ENCODE results near the gene SPTSSB.

The SPTSSB gene, protein sequence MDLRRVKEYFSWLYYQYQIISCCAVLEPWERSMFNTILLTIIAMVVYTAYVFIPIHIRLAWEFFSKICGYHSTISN

DNA sequence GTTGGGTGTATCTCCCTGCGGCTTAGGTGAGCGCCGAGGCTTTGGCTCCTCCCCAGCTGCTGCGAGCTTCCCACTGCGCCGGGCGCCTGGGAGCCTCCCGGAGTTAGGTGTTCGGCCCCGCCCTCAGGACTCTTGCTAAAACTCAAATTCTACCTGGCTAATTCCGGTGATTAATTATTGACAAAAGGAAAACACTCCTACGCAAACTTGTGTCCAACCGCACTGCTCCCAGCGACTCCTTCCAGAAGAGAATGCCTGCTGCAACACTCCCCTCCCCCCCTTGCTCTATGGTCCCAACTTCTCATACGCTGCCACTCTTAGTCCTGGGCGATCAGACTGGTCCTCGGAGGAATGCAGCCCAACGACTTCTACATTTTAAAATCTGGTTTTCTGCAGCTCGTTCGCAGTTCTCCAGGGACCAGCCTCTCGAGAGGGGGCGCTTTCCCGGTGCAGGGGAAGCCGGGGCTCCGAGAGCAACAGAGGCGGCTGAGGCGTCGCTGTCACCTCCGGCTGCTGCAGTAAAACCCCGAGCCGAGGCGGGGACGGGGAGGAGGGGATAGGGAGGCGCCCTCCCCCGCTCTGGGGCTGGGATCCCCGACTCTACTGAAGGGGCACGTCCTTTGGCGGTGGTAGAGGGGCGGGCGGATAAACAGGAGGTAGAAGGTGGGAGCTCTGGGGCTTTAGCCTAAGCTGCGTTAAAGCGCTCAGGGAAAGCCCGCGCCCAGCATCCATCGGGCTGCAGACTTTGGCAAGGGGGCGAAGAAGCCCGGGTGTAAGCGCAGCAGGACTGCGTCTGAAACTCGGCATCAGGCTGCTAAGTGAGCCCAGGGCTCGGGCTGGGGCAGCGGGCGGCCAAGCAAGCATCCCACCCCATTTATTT is at the start of gene SPTSSB:
TSS of gene SPTSSB (minus strand) at position 77 of the 880 bp plus-strand sequence. CDS start 25,194 bp downstream, outside the sequence.
- peak; percentile 56 for DNase-seq

DNA sequence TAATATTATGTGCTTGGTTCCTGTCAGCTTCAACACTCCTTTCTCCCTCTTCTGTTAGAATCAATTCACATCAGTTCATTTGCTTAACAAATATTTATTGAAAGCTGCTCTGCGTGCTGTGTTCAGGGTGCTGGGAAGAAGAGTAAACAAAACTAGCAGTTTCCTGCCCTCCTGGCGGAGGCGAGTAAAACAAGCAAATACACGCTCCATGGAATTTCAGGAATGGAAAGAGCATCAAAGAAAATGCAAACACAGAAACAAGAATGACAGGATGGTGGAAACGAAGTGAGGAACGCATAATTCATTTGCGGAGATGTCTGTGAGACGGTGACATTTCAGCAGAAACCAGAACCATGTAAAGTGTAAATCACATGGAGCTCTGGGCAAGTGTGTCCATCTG is 49.4 kb upstream of the SPTSSB start:
- DNase-seq = no peak

DNA sequence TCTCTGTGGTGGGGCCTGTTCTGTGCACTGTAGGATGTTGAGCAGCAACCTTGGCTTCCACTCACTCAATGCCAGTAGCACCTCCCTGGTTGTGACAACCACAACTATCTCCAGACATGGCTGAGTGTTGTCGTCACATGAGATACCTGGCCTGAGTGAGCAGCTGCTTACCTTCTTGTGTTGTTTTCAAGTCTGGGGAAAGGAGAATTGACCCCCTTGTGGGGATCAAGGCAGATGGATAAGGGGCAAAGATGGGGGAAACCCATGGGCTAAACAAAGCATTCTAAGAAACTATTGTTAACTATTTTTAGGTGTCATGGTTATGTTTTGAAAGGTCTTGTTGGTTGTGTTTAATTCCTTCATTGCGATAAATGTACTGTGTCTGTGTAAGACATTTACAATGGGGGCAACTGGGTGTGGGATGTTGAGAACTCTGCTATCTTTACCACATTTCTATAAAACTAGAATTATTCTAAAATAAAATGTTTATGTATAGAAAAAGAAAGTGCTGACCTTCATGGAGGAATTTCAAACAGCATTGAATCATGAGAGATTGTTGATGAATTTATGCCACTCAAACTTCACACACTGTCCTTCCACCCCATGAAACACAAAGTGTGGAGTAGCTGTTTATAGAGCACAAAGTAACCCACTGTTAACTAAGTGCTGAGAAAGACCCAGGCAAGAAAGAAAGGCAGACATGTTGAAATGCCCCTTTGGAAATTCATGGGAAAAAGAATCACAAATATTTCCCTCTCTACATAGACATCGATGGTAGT is 48.4 kb upstream of the SPTSSB start:
- DNase-seq = no peak

DNA sequence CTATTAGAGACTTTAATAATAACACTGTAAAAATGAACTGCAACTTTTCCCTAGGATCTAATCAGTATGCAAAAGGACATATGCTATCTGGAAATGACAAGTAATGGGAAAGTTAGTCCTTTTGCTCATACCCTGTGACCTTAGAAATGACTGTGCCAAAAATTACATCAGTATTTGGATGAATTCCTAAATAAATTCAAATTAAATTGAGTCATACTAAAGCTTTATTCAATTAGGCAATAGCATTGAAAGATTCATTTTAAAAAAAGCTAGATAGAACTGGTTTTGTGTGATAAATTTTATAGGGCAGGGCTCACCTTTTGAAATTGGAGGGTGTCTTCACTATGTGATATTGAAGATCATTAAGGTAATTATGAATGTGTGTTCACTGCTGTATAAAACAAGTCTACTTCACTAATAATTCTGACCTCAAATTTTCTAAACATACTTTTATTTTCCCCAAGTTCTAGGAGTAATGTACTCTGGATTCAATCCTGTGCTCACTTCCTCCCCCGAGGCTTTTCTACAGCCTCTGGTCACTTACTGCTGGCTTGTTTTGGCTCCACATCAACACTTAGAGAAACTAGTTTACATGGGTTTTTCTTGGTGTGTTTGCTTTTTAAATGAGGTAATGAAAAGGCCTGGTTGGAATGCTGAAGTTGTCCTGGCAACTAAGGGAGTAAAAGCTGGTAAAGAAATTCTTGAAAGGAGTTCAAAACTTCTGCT is 44.4 kb upstream of the SPTSSB start:
- no peak for DNase-seq

DNA sequence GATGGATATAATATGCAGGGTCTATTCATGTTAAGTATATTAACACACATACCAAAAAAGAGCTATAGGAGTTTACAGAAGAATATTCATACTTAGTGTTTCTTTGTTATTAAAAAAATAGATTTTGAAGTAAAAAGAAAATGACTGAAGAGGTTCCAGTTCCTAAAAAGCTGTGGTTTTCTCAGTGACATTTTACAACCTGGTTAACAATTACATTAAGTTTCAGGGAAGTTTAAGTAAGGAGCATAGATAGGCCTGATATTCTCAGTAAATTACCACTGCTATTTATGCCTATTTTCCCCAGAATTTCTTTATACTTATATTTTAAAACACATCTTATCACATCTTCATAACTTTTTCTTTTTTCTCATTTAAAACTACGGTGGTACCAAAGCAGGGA is 43.6 kb upstream of the SPTSSB start:
- no peak for DNase-seq

DNA sequence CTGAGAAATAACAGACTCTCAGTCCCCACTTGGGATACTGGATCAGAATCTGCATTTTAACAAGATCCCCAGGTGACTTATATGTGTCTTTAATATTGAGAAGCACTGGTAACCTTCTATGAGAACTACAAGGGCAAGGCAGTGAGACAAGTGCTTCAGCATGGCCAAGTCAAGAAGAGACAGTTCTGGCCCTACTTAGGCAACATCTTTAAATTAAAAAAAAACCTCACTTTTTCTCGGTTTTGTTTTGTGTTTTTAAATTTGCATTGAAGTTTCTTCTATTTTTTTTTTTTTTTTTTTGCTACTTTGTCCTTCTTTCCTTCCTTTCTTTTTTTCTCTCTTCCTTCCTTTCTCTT is 42.5 kb upstream of the SPTSSB start:
- DNase-seq = no peak

DNA sequence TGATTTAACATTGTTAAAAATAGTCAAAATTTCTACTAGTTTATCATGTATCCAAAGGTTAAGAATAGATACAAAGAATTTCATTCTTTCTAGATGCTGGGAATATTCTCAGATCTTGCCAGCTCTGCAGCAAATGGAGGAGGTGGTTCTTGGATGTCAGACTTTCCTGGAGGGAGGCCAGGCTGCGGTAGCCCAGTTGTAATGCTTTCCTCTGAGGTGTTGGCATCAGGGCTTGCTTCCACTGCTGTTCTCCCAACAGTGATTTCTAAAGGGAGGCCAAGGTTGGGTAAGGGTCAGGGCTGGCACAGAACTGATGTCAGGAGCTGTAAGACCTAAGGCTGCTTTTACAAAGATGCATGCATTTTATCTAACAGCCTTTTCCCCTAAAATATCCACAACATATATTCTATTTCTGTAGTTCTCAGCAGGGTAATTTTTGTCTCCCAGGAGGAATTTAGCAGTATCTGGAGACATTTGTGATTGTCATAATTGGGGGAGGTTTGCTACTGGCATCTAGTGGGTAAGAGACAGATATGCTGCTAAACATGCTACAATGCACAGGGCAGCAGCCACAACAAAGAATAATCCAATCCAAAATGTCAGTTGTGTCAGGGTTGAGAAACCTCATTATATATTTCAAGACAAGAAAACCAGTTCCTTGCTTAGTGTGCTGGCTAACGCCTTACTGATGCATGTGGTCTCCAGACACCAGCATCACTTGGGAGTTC is 42.0 kb upstream of the SPTSSB start:
- no peak for DNase-seq

DNA sequence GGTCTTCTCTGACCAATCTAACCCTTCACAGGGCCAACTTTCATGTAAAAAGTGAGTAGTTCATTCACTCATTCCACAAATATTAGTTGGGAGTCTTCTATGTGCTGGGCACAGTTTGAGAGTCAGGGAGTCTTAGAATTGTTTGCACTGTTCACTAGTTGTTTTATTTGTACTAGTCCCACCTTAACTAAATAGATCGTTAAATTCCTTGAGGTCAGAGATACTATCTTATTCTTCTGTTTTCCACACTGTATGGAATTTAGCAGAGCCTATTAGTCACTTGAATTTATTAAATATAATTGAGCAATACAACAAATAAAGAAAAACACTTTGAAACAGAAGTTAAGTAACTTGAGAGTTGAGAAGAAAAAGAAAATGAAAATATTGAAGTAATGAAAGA is 40.8 kb upstream of the SPTSSB start:
- no peak for DNase-seq

DNA sequence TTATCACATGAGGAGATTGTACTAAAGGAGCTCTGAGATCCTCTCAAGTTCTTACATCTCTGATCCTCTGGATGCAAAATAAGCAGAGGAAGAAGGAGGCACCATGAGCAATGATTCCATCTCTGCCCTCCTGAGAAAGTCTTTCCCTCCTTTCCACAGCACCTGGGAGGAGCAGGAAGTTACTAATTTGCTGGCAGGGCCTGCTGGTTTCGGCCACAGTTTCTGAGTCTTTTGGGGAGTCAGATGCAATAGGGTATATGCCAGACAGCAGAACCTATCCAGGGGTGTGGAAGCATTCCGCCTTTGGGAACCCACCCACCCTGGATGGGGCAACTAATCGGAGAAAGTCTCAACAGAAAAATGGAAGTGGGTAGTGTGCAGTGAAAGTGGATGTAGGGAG is 38.5 kb upstream of the SPTSSB start:
- DNase-seq = no peak

DNA sequence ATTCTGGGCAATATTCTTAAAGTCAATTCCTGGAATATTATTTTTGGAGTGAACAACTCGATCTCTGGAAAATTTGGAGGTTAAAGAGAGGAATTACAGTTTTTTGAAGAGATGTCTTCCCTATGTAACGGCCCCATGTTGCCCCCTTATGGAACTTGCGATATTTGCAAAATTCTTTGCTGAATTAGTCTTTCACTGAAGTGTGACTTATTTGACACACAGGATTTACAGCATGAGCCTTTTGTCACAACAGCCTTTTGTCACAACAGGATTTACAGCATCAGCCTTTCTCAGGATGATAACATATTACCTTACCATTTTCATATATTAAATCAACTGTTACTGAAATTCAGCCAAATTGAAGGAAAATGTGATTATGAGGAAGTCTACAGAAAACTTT is 37.8 kb upstream of the SPTSSB start:
- DNase-seq = peak; percentile 25

DNA sequence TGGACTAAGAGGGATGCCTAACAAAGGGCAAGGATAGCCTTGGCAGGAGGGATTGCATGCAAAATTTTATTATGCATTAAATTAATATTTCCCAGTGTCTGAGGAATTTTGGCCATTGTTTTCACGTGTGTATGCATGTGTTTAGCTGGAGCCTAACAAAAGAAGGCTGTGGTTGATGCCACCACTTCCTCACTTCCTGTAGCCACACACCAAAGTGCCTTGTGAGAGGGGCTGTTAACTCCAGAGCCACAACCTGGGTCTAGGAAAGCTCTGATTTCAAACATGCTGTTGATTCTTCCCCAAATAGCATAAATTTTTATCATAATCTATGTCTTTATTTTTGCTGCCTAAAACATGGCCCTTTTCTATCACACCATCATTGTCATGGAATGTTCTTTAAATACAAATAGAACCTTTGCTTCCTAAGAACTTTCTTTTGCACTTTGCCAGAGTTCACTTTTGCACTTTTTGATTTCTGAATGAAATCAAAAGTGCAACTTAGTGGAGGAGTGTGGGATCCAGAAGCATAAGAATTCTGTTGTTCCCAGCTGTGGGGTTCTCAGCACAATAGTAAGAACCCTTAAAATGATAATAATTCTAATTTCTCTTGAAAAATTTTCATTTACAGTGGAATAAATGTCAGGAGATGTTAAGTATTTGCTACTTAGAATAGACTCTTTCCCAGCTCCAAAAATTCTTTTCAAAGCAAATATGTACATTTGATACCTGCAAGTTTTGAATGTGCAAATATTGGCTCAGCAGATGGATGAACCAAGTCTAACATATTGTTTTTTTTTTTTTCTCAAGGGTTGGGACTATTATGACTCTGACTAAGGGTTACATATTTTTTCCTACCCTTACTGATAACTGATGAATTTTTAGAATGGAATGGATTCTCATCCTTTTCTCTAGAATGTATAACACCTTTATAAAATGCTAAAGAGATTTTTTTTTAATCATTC is 35.6 kb upstream of the SPTSSB start:
- DNase-seq = no peak

DNA sequence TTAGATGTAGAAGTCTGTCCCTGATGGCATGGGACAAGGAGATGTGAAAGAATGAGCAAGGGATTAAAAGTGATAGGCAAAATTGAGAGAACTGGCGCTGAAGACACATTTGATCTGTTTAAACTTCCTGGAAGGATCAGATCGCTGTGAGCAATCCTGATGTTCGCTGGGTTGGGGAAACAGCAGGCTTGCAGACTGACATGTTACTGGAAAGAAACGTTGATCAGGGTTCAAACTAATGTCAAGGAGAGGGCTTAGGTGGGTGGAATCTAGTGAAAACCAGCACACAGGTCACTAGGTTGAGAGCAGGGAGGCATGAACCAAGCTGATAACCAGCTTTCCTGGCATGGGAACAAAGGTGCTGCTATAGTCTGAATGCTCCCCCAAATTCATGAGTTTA is 34.5 kb upstream of the SPTSSB start:
- no peak for DNase-seq

DNA sequence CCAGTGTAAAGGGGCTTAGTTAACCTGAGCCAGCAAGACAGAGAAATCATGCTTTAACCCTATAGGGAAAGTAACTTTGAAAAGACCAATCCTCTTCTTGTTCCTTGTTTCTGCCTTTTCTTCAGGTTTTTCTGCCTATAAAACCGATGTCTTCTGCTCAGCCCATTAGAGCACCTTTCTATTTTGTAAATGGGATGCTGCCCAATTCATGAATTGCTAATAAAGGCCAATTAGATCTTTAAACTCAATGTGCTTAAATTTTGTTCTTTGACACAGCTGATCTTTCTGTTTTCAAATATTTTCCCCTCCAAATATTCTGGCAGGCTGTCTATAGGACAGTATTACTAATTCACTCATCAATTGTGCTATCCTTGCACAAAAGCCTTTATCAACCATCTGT is 33.8 kb upstream of the SPTSSB start:
- DNase-seq = no peak

DNA sequence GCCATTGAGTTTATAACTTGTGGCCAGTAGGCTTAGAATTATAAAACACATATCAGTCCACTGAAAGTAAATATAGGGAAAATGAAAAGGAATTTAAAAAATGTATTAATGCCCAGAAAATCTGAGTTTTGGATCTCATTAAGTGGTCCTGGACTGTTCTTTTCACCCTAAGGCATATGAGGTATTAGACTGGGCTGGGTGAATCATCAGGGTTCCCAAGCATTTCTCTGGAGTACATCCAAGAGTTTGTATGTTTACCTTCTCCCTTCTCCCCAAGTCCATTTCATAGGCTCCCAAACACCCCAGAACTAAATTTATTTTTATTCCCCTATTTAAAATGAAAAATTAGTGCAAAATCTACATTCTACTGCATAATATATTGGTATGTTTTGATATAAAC is 31.9 kb upstream of the SPTSSB start:
- no peak for DNase-seq

DNA sequence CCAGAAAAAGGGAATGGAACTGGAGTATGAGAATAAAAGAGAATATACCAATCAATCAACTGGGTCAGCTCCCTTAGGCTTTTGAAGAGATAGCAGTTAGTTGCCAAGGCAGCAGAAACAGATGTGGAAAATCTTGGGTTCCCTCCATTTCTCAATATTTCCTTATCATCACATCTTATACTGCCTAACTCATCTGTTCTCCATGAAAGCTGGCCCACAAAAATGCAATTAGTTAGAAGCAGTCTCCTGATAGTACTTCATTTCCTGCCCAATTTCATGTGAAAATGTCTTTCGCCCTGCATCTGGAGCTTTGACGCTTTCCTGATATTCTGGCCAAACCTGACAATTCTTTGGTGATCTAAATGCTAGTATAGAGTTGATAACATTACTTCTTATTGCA is 30.1 kb upstream of the SPTSSB start:
- DNase-seq = no peak

DNA sequence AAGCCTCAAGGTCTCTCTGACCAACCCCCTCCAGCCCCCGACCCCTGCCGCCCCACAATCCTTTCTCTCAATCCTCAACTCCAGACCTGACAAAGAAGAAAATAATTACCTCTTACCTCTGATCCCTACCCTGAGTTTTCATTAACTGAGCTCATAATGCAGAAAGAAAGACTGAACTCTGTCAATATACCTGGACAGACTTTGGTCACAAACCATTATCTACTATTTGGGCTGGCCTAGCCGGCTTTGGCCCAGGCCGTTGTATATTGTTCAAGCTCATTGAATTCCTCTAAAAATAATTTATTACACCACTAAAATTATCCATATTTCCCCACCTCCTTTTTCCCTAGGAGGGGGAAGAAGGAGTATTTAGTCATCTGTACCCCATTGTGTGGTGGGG is 29.3 kb upstream of the SPTSSB start:
- no peak for DNase-seq

DNA sequence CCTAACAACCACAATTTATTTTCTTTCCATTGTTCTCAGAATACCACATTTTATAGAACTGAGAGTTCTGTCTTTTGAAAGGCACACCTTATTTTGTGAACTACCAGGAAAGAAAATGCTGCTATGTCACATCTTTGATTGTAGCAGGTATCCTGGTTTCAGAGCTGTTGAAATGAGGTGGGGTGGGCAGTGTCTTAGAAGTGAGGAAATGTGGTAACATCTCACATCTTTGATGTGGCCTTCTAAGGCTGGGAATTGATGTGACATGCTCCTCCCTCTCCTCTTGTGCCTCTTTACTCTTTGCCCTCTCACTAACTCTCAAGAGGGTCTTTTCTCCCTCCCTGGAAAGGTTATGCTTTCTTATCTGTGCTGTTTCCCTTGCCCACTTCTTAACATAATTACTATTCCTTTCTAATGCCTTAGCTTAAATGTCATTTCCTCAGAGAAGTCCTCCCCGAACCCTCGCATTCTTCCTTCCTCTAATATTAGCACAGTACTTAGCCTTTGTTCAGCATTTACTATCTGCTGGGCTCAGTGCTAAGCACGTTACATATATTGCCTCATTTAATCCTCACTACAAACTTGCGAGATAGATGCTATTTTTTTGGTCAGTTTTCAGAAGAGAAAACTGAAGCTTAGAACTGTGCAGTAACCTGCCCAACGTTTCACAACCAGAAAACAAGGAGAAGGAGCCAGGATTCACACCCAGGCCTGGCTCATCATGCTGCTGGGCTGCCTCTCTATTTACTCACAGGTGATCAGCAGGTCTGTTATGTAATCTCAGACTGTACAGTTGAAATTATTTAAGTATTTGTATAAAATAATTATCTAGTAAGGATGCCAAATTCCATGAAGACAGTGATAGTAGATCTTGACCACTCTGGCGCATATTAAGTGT is 24.0 kb upstream of the SPTSSB start:
- DNase-seq = peak; percentile 20

DNA sequence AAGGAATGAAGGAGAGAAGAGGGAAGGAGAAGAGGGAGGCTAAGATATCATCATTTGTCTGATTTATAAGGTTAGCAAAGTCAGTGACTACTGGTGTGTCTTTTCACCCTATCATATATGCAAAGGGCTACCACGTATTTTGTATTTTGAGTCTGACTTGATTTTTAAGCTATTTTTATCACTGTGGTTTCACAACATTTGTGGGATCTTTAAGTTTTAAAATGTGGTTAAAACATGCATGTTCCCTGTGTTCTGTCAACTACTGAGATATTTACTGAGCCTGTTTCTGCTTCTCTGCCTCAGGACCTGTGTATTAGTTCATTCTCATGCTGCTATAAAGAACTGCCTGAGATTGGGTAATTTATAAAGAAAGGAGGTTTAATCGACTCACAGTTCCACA is 22.5 kb upstream of the SPTSSB start:
- no peak for DNase-seq

DNA sequence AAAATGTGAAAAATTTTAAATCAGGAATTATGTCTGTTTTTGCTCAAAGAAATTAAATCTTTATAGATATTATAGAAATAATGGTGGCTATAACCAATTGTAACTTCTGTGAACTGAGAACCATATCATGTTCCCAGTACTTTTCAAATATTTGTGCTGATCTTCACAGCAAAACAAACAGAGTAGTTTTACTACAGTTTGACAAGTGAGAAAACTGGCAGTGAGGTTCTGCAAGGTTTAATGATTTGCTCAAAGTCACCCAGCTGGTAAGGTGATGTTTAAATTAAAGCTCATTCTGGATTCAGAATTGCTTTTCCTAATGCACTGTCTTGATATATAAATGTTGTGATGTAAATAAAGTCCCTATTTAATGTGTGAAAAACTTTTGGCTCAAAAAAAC is 22.0 kb upstream of the SPTSSB start:
- DNase-seq = no peak

DNA sequence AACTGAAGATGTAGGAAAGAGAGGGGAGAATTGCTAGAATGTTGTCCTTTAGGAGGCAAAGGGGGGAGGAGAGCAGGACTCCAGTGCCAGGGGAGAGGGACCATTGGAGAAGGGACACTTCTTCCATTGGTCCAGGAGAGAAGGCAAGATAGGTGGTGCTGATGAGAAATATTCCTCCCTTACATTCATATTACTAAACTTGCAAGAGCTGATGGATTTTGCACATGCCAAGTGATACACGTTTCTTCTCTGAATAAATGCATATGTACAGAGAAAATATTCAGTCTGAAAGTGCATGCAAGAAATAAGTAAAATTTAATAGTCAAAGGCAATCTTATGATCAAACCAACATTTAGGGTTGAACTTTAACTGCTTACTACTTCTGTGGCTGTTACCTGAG is 21.5 kb upstream of the SPTSSB start:
- no peak for DNase-seq

DNA sequence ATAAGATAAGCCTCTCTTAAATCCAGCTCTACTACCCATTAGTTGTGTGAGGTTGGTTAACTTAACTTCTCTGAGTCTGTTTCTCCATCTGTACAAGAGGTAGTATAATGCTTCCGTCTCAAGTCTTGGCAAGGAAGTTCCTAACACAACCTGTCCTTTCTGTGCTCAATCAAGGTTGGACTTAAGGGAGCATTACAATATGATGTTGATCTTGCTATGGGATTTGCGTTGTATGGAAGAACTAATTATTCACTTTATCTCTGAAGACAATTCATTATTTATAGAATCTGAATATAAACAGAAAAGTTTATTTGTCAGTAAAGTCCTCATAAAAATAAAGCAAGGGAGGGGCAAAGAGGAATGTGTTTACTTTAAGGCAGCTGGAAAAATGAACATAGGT is 18.9 kb upstream of the SPTSSB start:
- DNase-seq = no peak
